GM12878 (cell line): ENCODE data around the gene MAGEA2. TPM values are rescaled to one million over a fixed set of nuclear protein-coding genes. Genes with fewer than 3 reads are reported as not detected.
"Not testable (repeated sequence)": the region's sequence is repeated elsewhere in the genome, so short reads cannot be mapped to it uniquely, and the experiment has no call there.

Experiments used
- ATAC-seq: fragments of 200-7000 bp; cut with Tn5 transposase; 3 replicates; pipeline ENCODE4 v1.9.1; 2020; ENCODE audit warnings: mild to moderate bottlenecking, moderate library complexity
- BruUV-seq: library from RNA; stranded (reverse); fragments of 400-500 nt; replicated peaks from 2 replicates; lab custom pipeline; 2021; lab: Mats Ljungman, UMichigan
- CTCF ChIA-PET: fragments of 300-600 bp; sonication (Branson Sonifier 250); formaldehyde crosslinking; extraction: SDS; loops from one replicate; lab custom pipeline; 2021; ENCODE audit warnings: inconsistent platforms; lab: Yijun Ruan, JAX
- POLR2A ChIA-PET: fragments of 350-600 bp; formaldehyde crosslinking; extraction: SDS; loops from one replicate; lab custom pipeline; 2021; ENCODE audit warnings: inconsistent platforms; lab: Charles Lee
- RAD21 ChIA-PET: fragments of 300-600 bp; sonication (Branson Sonifier 250); formaldehyde crosslinking; loops from one replicate; lab custom pipeline; 2023; ENCODE audit warnings: antibody characterized with exemption; ENCODE audit not compliant: unreplicated experiment; lab: Charles Lee
- SMC1A ChIA-PET: fragments of 300-600 bp; sonication (Branson Sonifier 250); formaldehyde crosslinking; loops from one replicate; lab custom pipeline; 2023; ENCODE audit not compliant: unreplicated experiment, uncharacterized antibody; lab: Charles Lee
- DNase-seq: peaks from one replicate; pipeline ENCODE4 v3.0.0-alpha.2; 2011; ENCODE audit warnings: low read depth, low spot score
- FAIRE-seq: peaks from 3 replicates; lab custom pipeline; 2011; peaks lifted over from hg19 to GRCh38; lab: Jason Lieb, UNC
- H2AFZ ChIP-seq: 2 replicates; pipeline ENCODE4 v1.6.0; 2011; ENCODE audit warnings: low read depth, low read length, control low read depth; ENCODE audit not compliant: control insufficient read depth
- H3K27ac ChIP-seq: 2 replicates; pipeline ENCODE4 v1.5.1; 2011; ENCODE audit warnings: control low read depth; ENCODE audit not compliant: control insufficient read depth, insufficient read depth
- H3K27me3 ChIP-seq, 2 experiments: replicated peaks in 1 of 2; 2 replicates each; pipeline versions ENCODE4 v1.6.0 to v1.6.1; 2011; ENCODE audit warnings: low read length in 1 of 2; ENCODE audit not compliant: control insufficient read depth in 2 of 2, insufficient read depth in 2 of 2
- H3K36me3 ChIP-seq, 2 experiments: 2 replicates each; pipeline ENCODE4 v1.5.1; 2011; ENCODE audit warnings: low read length in 1 of 2; ENCODE audit not compliant: control insufficient read depth in 2 of 2, insufficient read depth in 2 of 2
- H3K4me1 ChIP-seq: 2 replicates; pipeline ENCODE4 v1.6.1; 2011; ENCODE audit warnings: mild to moderate bottlenecking, low read length, moderate library complexity, mixed read lengths; ENCODE audit not compliant: control insufficient read depth, insufficient read depth
- H3K4me2 ChIP-seq: 2 replicates; pipeline ENCODE4 v1.6.0; 2011; ENCODE audit warnings: control low read depth; ENCODE audit not compliant: control insufficient read depth, insufficient read depth
- H3K4me3 ChIP-seq: fragments of 200-600 bp; sonication (generic); 2 replicates; pipeline ENCODE4 v1.5.1; 2016
- H3K79me2 ChIP-seq: 2 replicates; pipeline ENCODE4 v1.6.0; 2011; ENCODE audit warnings: low read length; ENCODE audit not compliant: control insufficient read depth, insufficient read depth
- H3K9ac ChIP-seq: 2 replicates; pipeline ENCODE4 v1.8.0; 2011; ENCODE audit warnings: low read length, control low read depth, mixed read lengths; ENCODE audit not compliant: control insufficient read depth, insufficient read depth
- H3K9me3 ChIP-seq: replicated peaks from 3 replicates; pipeline ENCODE4 v1.5.1; 2011; ENCODE audit warnings: mild to moderate bottlenecking, low read length; ENCODE audit not compliant: control insufficient read depth, insufficient read depth
- H4K20me1 ChIP-seq: 2 replicates; pipeline ENCODE4 v1.6.0; 2011; ENCODE audit not compliant: control insufficient read depth, insufficient read depth
- BHLHE40 ChIP-seq, 2 experiments: fragments of 450-650 bp in 1 of 2; IDR thresholded peaks; 2 replicates each; pipeline ENCODE4 v1.6.1; 2011 to 2017; ENCODE audit warnings: low read depth in 2 of 2, borderline replicate concordance in 1 of 2, improper control_type of control experiment in 1 of 2, low read length in 1 of 2, mild to moderate bottlenecking in 1 of 2
- EED ChIP-seq: sonication (generic); IDR thresholded peaks from 2 replicates; pipeline ENCODE4 v1.6.1; 2016; ENCODE audit warnings: antibody characterized with exemption, low read depth
- ETV6 ChIP-seq, 2 experiments: fragments of 450-650 bp in 1 of 2; IDR thresholded peaks in 1 of 2; conservative IDR thresholded peaks in 1 of 2; 2 replicates each; pipeline ENCODE4 v1.6.1; 2014; ENCODE audit warnings: antibody characterized with exemption in 1 of 2, borderline replicate concordance in 1 of 2, low read depth in 1 of 2, mild to moderate bottlenecking in 1 of 2, moderate library complexity in 1 of 2
- JUNB ChIP-seq: IDR thresholded peaks from 2 replicates; pipeline ENCODE4 v1.6.1; 2016; ENCODE audit warnings: antibody characterized with exemption, mild to moderate bottlenecking
- MTA3 ChIP-seq: IDR thresholded peaks from 2 replicates; pipeline ENCODE4 v1.6.1; 2012; ENCODE audit warnings: low read length, inconsistent platforms, borderline replicate concordance
- NFXL1 ChIP-seq: fragments of 450-650 bp; IDR thresholded peaks from 2 replicates; pipeline ENCODE4 v1.6.1; 2017; ENCODE audit warnings: antibody characterized with exemption, mild to moderate bottlenecking, borderline replicate concordance
- SMC3 ChIP-seq: IDR thresholded peaks from 2 replicates; pipeline ENCODE4 v1.6.1; 2011; ENCODE audit warnings: low read length, improper control_type of control experiment, borderline replicate concordance
- ZNF687 ChIP-seq: fragments of 450-650 bp; IDR thresholded peaks from 2 replicates; pipeline ENCODE4 v1.6.1; 2017; ENCODE audit warnings: mild to moderate bottlenecking, moderate library complexity
- WGBS: methylation state at CpG from one replicate; pipeline ENCODE4 v1.1.6; 2016; ENCODE audit warnings: low lambda C conversion rate; ENCODE audit not compliant: insufficient replicate concordance, insufficient coverage; ENCODE audit errors: missing lambda C conversion rate; 5-methylcytosine and 5-hydroxymethylcytosine counted together
- in situ Hi-C: fragments of 300-500 bp; cut with MboI; formaldehyde crosslinking; loops from 9 replicates; pipeline ENCODE4 v1.14.3; 2018; ENCODE audit warnings: mixed read lengths
- intact Hi-C: fragments of 100-400 bp; cut with micrococcal nuclease; formaldehyde crosslinking; loops from one replicate; pipeline ENCODE4 v1.14.2; 2022; ENCODE audit not compliant: unreplicated experiment
- polyA plus RNA-seq, 11 experiments: library from polyadenylated mRNA; depleted of rRNA in 4 of 11; unstranded in 6 of 11; stranded (reverse) in 5 of 11; fragments of >200 nt; fragmentation: Nextera tagmentation in 4 of 11; fragmentation: Illumina TruSeq in 1 of 11; extraction: Ambion mirVana in 4 of 11; extraction: Trizol in 1 of 11; gene quantifications; 1 replicate in 1 of 11; 2 replicates in 10 of 11; pipeline versions ENCODE4 v1.2.1 to v1.2.3, GENCODE V29; 2011 to 2016; ENCODE audit warnings: inconsistent platforms in 2 of 11, missing spikeins in 2 of 11, low read depth in 1 of 11
- total RNA-seq, 4 experiments: library from RNA; depleted of rRNA in 3 of 4; stranded (reverse); fragments of >200 nt in 3 of 4; fragmentation: Illumina TruSeq in 1 of 4; extraction: Trizol in 1 of 4; gene quantifications; 2 replicates each; pipeline versions ENCODE4 v1.2.1 to v1.2.3, GENCODE V29; 2013 to 2021
- TF ChIP-seq, protein P1 (sequence below): fragments of 150-350 bp; IDR thresholded peaks from 2 replicates; pipeline ENCODE4 v1.6.1; 2014; ENCODE audit warnings: mild to moderate bottlenecking, low read depth, low read length
- TF ChIP-seq, protein P2 (sequence below): fragments of 450-650 bp; IDR thresholded peaks from 2 replicates; pipeline ENCODE4 v1.6.1; 2016; ENCODE audit warnings: mild to moderate bottlenecking, moderate library complexity, borderline replicate concordance

The MAGEA2 gene
- total and polyA plus RNA-seq, 10 of the 15 experiments (the other 5 are each of a cell fraction or from before 2014, with no cell fraction given): 0.04 to 0.13 TPM; not detected in 8

DNA sequence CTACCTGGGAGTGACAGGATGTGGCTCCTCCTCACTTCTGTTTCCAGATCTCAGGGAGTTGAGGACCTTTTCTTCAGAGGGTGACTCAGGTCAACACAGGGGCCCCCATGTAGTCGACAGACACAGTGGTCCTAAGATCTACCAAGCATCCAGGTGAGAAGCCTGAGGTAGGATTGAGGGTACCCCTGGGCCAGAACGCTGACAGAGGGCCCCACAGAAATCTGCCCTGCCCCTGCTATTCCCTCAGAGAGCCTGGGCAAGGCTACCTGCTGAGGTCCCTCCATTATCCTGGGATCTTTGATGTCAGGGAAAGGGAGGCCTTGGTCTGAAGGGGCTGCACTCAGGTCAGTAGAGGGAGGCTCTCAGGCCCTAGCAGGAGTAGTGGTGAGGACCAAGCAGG, 18.5 kb downstream of the MAGEA2 start (continued):
- TF ChIP-seq, protein P1, sequence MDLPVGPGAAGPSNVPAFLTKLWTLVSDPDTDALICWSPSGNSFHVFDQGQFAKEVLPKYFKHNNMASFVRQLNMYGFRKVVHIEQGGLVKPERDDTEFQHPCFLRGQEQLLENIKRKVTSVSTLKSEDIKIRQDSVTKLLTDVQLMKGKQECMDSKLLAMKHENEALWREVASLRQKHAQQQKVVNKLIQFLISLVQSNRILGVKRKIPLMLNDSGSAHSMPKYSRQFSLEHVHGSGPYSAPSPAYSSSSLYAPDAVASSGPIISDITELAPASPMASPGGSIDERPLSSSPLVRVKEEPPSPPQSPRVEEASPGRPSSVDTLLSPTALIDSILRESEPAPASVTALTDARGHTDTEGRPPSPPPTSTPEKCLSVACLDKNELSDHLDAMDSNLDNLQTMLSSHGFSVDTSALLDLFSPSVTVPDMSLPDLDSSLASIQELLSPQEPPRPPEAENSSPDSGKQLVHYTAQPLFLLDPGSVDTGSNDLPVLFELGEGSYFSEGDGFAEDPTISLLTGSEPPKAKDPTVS: no peak
- TF ChIP-seq EED (no peak), ZNF687 (no peak), MTA3 (no peak), SMC3 (no peak), NFXL1 (no peak), ETV6 (conservative IDR thresholded peaks at IDR 0.05 in 1 of 2, IDR thresholded peaks at IDR 0.05 in 1 of 2; ENCODE audit: borderline replicate concordance in 1 of 2, low read depth in 1 of 2) (no peak), JUNB (no peak), BHLHE40 (IDR thresholded peaks at IDR 0.05; ENCODE audit: borderline replicate concordance in 1 of 2, low read depth in 2 of 2, low read length in 1 of 2) (no peak)
- TF ChIP-seq, protein P2, sequence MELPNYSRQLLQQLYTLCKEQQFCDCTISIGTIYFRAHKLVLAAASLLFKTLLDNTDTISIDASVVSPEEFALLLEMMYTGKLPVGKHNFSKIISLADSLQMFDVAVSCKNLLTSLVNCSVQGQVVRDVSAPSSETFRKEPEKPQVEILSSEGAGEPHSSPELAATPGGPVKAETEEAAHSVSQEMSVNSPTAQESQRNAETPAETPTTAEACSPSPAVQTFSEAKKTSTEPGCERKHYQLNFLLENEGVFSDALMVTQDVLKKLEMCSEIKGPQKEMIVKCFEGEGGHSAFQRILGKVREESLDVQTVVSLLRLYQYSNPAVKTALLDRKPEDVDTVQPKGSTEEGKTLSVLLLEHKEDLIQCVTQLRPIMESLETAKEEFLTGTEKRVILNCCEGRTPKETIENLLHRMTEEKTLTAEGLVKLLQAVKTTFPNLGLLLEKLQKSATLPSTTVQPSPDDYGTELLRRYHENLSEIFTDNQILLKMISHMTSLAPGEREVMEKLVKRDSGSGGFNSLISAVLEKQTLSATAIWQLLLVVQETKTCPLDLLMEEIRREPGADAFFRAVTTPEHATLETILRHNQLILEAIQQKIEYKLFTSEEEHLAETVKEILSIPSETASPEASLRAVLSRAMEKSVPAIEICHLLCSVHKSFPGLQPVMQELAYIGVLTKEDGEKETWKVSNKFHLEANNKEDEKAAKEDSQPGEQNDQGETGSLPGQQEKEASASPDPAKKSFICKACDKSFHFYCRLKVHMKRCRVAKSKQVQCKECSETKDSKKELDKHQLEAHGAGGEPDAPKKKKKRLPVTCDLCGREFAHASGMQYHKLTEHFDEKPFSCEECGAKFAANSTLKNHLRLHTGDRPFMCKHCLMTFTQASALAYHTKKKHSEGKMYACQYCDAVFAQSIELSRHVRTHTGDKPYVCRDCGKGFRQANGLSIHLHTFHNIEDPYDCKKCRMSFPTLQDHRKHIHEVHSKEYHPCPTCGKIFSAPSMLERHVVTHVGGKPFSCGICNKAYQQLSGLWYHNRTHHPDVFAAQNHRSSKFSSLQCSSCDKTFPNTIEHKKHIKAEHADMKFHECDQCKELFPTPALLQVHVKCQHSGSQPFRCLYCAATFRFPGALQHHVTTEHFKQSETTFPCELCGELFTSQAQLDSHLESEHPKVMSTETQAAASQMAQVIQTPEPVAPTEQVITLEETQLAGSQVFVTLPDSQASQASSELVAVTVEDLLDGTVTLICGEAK: no peak

DNA sequence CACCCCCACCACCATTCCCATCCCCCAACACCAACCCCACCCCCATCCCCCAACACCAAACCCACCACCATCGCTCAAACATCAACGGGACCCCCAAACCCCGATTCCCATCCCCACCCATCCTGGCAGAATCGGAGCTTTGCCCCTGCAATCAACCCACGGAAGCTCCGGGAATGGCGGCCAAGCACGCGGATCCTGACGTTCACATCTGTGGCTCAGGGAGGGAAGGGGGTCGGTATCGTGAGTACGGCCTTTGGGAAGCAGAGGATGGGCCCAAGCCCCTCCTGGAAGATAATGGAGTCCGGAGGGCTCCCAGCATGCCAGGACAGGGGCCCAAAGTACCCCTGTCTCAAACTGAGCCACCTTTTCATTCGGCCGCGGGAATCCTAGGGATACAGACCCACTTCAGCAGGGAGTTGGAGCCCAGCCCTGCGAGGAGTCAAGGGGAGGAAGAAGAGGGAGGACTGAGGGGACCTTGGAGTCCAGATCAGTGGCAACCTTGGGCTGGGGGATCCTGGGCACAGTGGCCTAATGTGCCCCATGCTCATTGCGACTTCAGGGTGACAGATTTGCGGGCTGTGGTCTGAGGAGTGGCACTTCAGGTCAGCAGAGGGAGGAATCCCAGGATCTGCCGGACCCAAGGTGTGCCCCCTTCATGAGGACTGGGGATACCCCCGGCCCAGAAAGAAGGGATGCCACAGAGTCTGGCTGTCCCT, 19.3 kb downstream of the MAGEA2 start:
- H3K27ac ChIP-seq, POLR2A ChIA-PET, H3K4me2 ChIP-seq, ATAC-seq, in situ Hi-C loops, FAIRE-seq, H4K20me1 ChIP-seq, H3K36me3 ChIP-seq, BruUV-seq, CTCF ChIA-PET, H3K79me2 ChIP-seq, RAD21 ChIA-PET, H3K27me3 ChIP-seq, H3K9ac ChIP-seq, intact Hi-C loops, H2AFZ ChIP-seq, H3K9me3 ChIP-seq, H3K4me1 ChIP-seq, H3K4me3 ChIP-seq, DNase-seq: not testable (repeated sequence)
- WGBS: 51% methylated on average over 22 of the region's 22 CpGs
- SMC1A ChIA-PET: interaction anchor here (0.6 kb wide), 1 partner anchor 824 kb away, joined by 3 read pairs; no protein-coding TSS in a partner anchor
